ENCODE data around the gene STYXL1.

DNA sequence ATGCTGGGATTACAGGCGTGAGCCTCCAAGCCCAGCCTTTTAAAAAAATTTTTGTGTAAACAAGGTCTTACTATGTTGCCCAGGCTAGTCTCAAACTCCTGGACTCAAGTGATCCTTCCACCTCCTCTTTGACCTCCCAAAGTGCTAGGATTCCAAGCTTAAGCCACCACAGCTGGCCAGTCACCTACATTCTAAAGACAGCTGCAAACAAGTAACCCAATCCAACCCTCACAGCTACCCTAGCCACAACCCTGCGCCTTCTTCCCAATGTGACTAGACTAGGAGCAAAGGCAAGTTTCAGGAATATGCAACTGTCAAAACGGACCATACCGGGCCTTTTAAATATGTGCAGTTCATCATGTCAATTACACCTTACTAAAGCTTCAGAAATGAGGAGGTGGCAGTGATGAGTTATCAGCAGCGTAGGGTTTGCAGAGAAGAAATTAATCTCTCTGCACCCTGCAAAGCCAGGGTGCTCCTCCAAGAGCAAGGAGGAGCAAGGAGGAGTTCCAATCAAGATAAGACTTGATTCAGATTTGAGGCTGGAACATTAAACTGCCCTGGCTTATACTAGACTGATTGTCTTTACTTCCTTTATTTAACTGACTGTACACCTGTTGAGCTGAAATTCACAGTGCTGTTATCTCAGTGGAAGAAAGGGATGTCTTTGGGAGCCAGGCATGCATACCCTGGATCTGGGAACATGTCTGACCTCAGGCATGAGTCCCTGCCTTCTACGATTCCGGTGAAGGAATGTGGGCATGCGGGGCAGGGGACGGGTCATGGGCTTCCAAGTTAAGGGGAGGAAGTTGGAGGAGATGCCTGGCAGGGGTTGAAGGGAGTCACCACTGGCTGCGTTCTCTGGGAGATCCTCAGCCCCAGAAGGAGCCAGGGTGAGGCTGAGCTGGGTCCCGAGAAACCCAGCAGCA is 37.9 kb downstream of the STYXL1 start:
- TF ChIP-seq, protein P1, sequence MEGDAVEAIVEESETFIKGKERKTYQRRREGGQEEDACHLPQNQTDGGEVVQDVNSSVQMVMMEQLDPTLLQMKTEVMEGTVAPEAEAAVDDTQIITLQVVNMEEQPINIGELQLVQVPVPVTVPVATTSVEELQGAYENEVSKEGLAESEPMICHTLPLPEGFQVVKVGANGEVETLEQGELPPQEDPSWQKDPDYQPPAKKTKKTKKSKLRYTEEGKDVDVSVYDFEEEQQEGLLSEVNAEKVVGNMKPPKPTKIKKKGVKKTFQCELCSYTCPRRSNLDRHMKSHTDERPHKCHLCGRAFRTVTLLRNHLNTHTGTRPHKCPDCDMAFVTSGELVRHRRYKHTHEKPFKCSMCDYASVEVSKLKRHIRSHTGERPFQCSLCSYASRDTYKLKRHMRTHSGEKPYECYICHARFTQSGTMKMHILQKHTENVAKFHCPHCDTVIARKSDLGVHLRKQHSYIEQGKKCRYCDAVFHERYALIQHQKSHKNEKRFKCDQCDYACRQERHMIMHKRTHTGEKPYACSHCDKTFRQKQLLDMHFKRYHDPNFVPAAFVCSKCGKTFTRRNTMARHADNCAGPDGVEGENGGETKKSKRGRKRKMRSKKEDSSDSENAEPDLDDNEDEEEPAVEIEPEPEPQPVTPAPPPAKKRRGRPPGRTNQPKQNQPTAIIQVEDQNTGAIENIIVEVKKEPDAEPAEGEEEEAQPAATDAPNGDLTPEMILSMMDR (conservative IDR thresholded peaks at IDR 0.05 in 1 of 2, IDR thresholded peaks at IDR 0.05 in 1 of 2; ENCODE audit: low read depth in 1 of 2, low read length in 2 of 2): no peak
- TF ChIP-seq EZH2 (IDR thresholded peaks at IDR 0.05; ENCODE audit: low read length, missing control alignments): no peak

Measured in fibroblast of lung (primary cell).